ENCODE results near the gene ALOX15. TPM values are rescaled to one million over a fixed set of nuclear protein-coding genes. Genes with fewer than 3 reads are reported as not detected.

Gene ALOX15
- total and polyA plus RNA-seq, 9 of the 15 experiments (the other 6 are each of a cell fraction or from before 2014, with no cell fraction given) = not detected

- intact Hi-C loops (cut with micrococcal nuclease) = loop anchor here (10.0 kb wide), 1 partner anchor 72 kb away; no protein-coding TSS in a partner anchor
- POLR2A ChIA-PET = no interaction called here
- no TSS peak for BruUV-seq (replicated peaks)
- Histone ChIP-seq H3K9me3 (replicated peaks; ENCODE audit: control insufficient read depth, insufficient read depth, low read depth, low read length) (no peaks in the 10 kb centered on the region), H3K4me1 (replicated peaks in 1 of 2; ENCODE audit: control insufficient read depth in 2 of 2, insufficient read depth in 2 of 2, low read length in 2 of 2) (peaks cover 3 to 4% of the 10 kb centered on the region in 2 experiments; a peak in 3 of 5 replicates), H4K20me1 (replicated peaks; ENCODE audit: control insufficient read depth, insufficient read depth, low read length) (no peaks in the 10 kb centered on the region), H3K79me2 (ENCODE audit: control insufficient read depth, insufficient read depth, low read length) (no peaks in the 10 kb centered on the region), H3K4me3 (no peak overlapping the region), H3K9me1 (ENCODE audit: control insufficient read depth, insufficient read depth, low read length) (no peaks in the 10 kb centered on the region), H3K9ac (ENCODE audit: insufficient read depth in 1 of 2, low read depth in 2 of 2, low read length in 2 of 2) (no peak overlapping the region), H2AFZ (ENCODE audit: low read depth, low read length) (no peak overlapping the region), H3K27ac (ENCODE audit: extremely low read depth, low read depth, low read length) (no peak overlapping the region), H3K4me2 (ENCODE audit: insufficient read depth, low read length) (no peak overlapping the region), H3K27me3 (ENCODE audit: control insufficient read depth in 2 of 2, insufficient read depth in 2 of 2, low read length in 2 of 2) (peaks cover 5 to 20% of the 10 kb centered on the region in 2 experiments), H3K36me3 (ENCODE audit: control insufficient read depth, insufficient read depth, low read length) (no peaks in the 10 kb centered on the region)
- DNase-seq (ENCODE audit: extremely low read depth in 1 of 4, low spot score in 3 of 4) (no peak), FAIRE-seq (no peak), ATAC-seq (no peak)
- CTCF ChIA-PET (ENCODE audit: low intra/inter-chr PET ratio) = no interaction called here
- TF ChIP-seq ZNF431 (CRISPR knock-in tag; IDR thresholded peaks at IDR 0.05) (no peak), ZNF589 (CRISPR knock-in tag; IDR thresholded peaks at IDR 0.05; ENCODE audit: low read depth) (no peak), RBM25 (IDR thresholded peaks at IDR 0.05; ENCODE audit: low read depth, low read length, severe bottlenecking) (peak; percentile 15), TCFL5 (CRISPR knock-in tag; conservative IDR thresholded peaks at IDR 0.05) (no peak), ZBTB26 (CRISPR knock-in tag; IDR thresholded peaks at IDR 0.05) (no peak), ZNF124 (CRISPR knock-in tag; IDR thresholded peaks at IDR 0.05) (no peak), ZNF274 (IDR thresholded peaks at IDR 0.05; ENCODE audit: borderline replicate concordance, low read depth, low read length) (no peak)
- TF ChIP-seq, protein P1, sequence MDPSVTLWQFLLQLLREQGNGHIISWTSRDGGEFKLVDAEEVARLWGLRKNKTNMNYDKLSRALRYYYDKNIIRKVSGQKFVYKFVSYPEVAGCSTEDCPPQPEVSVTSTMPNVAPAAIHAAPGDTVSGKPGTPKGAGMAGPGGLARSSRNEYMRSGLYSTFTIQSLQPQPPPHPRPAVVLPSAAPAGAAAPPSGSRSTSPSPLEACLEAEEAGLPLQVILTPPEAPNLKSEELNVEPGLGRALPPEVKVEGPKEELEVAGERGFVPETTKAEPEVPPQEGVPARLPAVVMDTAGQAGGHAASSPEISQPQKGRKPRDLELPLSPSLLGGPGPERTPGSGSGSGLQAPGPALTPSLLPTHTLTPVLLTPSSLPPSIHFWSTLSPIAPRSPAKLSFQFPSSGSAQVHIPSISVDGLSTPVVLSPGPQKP (CRISPR knock-in tag; IDR thresholded peaks at IDR 0.05) = no peak
- 0% methylated on average over 1 of the region's 1 CpG for WGBS (ENCODE audit: insufficient coverage, low coverage, missing lambda C conversion rate)
- in situ Hi-C loops (cut with MboI) = loop anchor here (5.0 kb wide), 1 partner anchor 55 kb away; no protein-coding TSS in a partner anchor
Measured at GRCh38 chr17:4622375-4622774, 19.1 kb downstream of the ALOX15 start.

Measured in K562 (cell line).